ENCODE results near the gene PPAT.

Gene PPAT

GRCh38 chr4:56434599-56435139 lies 746 bp downstream of the PPAT start:
- DNase-seq (ENCODE audit: low read depth in 2 of 2) = no peak

- DNase-seq (ENCODE audit: low read depth in 2 of 2) = no peak
Observed at GRCh38 chr4:56433280-56433679, 2.1 kb downstream of the PPAT start.

- DNase-seq (ENCODE audit: low read depth in 2 of 2) = no peak
Observed at GRCh38 chr4:56430203-56430602, 5.2 kb downstream of the PPAT start.

- no peak for DNase-seq (ENCODE audit: low read depth in 2 of 2)
Observed at GRCh38 chr4:56427179-56427578, 8.2 kb downstream of the PPAT start.

- DNase-seq (ENCODE audit: low read depth in 2 of 2) = no peak
Observed at GRCh38 chr4:56426273-56426672, 9.1 kb downstream of the PPAT start.

GRCh38 chr4:56425518-56425917 lies 9.9 kb downstream of the PPAT start:
- DNase-seq (ENCODE audit: low read depth in 2 of 2) = no peak

GRCh38 chr4:56424697-56425514 lies 10.5 kb downstream of the PPAT start:
- DNase-seq (ENCODE audit: low read depth in 2 of 2) = no peak

GRCh38 chr4:56424176-56424575 lies 11.2 kb downstream of the PPAT start:
- DNase-seq (ENCODE audit: low read depth in 2 of 2) = no peak

- DNase-seq (ENCODE audit: low read depth in 2 of 2) = no peak
Observed at GRCh38 chr4:56417396-56417795, 18.0 kb downstream of the PPAT start.

GRCh38 chr4:56416349-56416748 lies 19.1 kb downstream of the PPAT start:
- DNase-seq (ENCODE audit: low read depth in 2 of 2) = no peak

GRCh38 chr4:56414135-56414670 lies 21.2 kb downstream of the PPAT start:
- DNase-seq (ENCODE audit: low read depth in 2 of 2) = no peak

- no peak for DNase-seq (ENCODE audit: low read depth in 2 of 2)
Observed at GRCh38 chr4:56410247-56411062, 25.0 kb downstream of the PPAT start.

- DNase-seq (ENCODE audit: low read depth in 2 of 2) = no peak
Observed at GRCh38 chr4:56409511-56410090, 25.8 kb downstream of the PPAT start.

- DNase-seq (ENCODE audit: low read depth in 2 of 2) = no peak
Observed at GRCh38 chr4:56408978-56409377, 26.4 kb downstream of the PPAT start.

- DNase-seq (ENCODE audit: low read depth in 2 of 2) = no peak
Observed at GRCh38 chr4:56406151-56406550, 29.3 kb downstream of the PPAT start.

GRCh38 chr4:56405016-56405415 lies 30.4 kb downstream of the PPAT start:
- DNase-seq (ENCODE audit: low read depth in 2 of 2) = no peak

- DNase-seq (ENCODE audit: low read depth in 2 of 2) = no peak
Observed at GRCh38 chr4:56400560-56400959, 34.9 kb downstream of the PPAT start.

- DNase-seq (ENCODE audit: low read depth in 2 of 2) = no peak
Observed at GRCh38 chr4:56391270-56391669, 44.1 kb downstream of the PPAT start.

GRCh38 chr4:56389558-56389957 lies 45.9 kb downstream of the PPAT start:
- no peak for DNase-seq (ENCODE audit: low read depth in 2 of 2)

GRCh38 chr4:56388306-56388705 lies 47.1 kb downstream of the PPAT start:
- DNase-seq (ENCODE audit: low read depth in 2 of 2) = no peak

- DNase-seq (ENCODE audit: low read depth in 2 of 2) = peak; percentile 89 to 90
Observed at GRCh38 chr4:56387023-56388001, 48.1 kb downstream of the PPAT start, which contains the start of gene AASDH. TSS of gene AASDH (minus strand) at chr4:56387491. CDS start at chr4:56384299, 3,192 bp downstream.
